Ishikawa (cell line): ENCODE data around the gene TMC7.

Experiments used
- CEBPB ChIP-seq: IDR thresholded peaks from 2 replicates; pipeline ENCODE4 v1.6.1; 2012
- FOXM1 ChIP-seq: IDR thresholded peaks from 2 replicates; pipeline ENCODE4 v1.6.1; 2012; ENCODE audit warnings: low read depth, borderline replicate concordance
- RAD21 ChIP-seq: IDR thresholded peaks from 2 replicates; pipeline ENCODE4 v1.6.1; 2012; ENCODE audit warnings: low read depth
- TAF1 ChIP-seq: IDR thresholded peaks from 2 replicates; pipeline ENCODE4 v1.6.1; 2012; ENCODE audit warnings: low read depth, mild to moderate bottlenecking
- TCF12 ChIP-seq: IDR thresholded peaks from 2 replicates; pipeline ENCODE4 v1.6.1; 2012; ENCODE audit warnings: low read depth
- ZBTB7A ChIP-seq: IDR thresholded peaks from 2 replicates; pipeline ENCODE4 v1.6.1; 2012; ENCODE audit warnings: low read depth
- TF ChIP-seq, protein P1 (sequence below): IDR thresholded peaks from 2 replicates; pipeline ENCODE4 v1.6.1; 2012; ENCODE audit warnings: low read depth, mild to moderate bottlenecking

DNA sequence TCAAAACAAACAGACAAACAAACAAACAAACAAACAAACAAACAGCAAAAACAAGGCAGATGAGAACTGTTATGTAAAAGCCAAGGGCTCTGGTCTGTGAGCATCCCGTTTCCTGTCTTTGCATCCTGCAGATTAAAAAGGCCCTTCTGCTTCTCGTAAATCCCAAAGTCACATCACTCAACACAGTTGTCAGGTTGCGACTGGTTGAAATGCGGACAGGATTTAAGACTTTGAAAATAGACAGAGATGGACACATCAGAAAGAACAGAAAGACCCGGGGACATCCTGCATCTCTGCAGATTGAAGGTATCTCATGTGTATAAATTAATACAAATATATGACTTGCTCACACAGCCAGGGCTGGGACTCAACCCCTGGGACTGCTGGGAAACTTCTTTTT, 18.2 kb upstream of the TMC7 start:
- no peak for TF ChIP-seq FOXM1
- no peak for TF ChIP-seq TAF1
- TF ChIP-seq RAD21, result no peak
- no peak for TF ChIP-seq ZBTB7A
- TF ChIP-seq CEBPB, result no peak
- TF ChIP-seq TCF12, result no peak
- TF ChIP-seq, protein P1, sequence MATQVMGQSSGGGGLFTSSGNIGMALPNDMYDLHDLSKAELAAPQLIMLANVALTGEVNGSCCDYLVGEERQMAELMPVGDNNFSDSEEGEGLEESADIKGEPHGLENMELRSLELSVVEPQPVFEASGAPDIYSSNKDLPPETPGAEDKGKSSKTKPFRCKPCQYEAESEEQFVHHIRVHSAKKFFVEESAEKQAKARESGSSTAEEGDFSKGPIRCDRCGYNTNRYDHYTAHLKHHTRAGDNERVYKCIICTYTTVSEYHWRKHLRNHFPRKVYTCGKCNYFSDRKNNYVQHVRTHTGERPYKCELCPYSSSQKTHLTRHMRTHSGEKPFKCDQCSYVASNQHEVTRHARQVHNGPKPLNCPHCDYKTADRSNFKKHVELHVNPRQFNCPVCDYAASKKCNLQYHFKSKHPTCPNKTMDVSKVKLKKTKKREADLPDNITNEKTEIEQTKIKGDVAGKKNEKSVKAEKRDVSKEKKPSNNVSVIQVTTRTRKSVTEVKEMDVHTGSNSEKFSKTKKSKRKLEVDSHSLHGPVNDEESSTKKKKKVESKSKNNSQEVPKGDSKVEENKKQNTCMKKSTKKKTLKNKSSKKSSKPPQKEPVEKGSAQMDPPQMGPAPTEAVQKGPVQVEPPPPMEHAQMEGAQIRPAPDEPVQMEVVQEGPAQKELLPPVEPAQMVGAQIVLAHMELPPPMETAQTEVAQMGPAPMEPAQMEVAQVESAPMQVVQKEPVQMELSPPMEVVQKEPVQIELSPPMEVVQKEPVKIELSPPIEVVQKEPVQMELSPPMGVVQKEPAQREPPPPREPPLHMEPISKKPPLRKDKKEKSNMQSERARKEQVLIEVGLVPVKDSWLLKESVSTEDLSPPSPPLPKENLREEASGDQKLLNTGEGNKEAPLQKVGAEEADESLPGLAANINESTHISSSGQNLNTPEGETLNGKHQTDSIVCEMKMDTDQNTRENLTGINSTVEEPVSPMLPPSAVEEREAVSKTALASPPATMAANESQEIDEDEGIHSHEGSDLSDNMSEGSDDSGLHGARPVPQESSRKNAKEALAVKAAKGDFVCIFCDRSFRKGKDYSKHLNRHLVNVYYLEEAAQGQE, result no peak
